Transverse colon (tissue), 4 donors: ENCODE data around the gene IFNL3. TPM values are rescaled to one million over a fixed set of nuclear protein-coding genes. Genes with fewer than 3 reads are reported as not detected.
"Not testable (repeated sequence)": the region's sequence is repeated elsewhere in the genome, so short reads cannot be mapped to it uniquely, and the experiment has no call there.

Experiments
- DNase-seq: peaks from one replicate; pipeline ENCODE4 v3.0.0-alpha.2; 2019
- H3K27ac ChIP-seq, 4 donors: fragments of 200-600 bp; sonication (generic); 2 replicates each; pipeline ENCODE4 v1.5.1; 2016 to 2018; ENCODE audit warnings: inconsistent platforms in 4 of 4
- H3K27me3 ChIP-seq: fragments of 200-600 bp; sonication (generic); 2 replicates; pipeline ENCODE4 v1.5.1; 2017; ENCODE audit warnings: inconsistent platforms
- H3K36me3 ChIP-seq, 4 donors: fragments of 200-600 bp; sonication (generic); 2 replicates each; pipeline ENCODE4 v1.5.1; 2017 to 2019; ENCODE audit warnings: inconsistent platforms in 4 of 4
- H3K4me1 ChIP-seq, 4 donors: fragments of 200-600 bp; sonication (generic); 2 replicates each; pipeline ENCODE4 v1.5.1; 2017 to 2020; ENCODE audit warnings: inconsistent platforms in 4 of 4
- H3K4me3 ChIP-seq, 4 donors: fragments of 200-600 bp; sonication (generic); 1 replicate in 1 of 4; 2 replicates in 3 of 4; pipeline versions ENCODE4 v1.5.1 to v1.6.1; 2017 to 2019; ENCODE audit warnings: inconsistent platforms in 4 of 4
- H3K9me3 ChIP-seq, 2 donors: fragments of 200-600 bp; sonication (generic); 2 replicates each; pipeline ENCODE4 v1.5.1; 2017 to 2019; ENCODE audit warnings: inconsistent platforms in 2 of 2
- POLR2A ChIP-seq: fragments of 450-650 bp; IDR thresholded peaks from one replicate; pipeline ENCODE4 v1.6.1; 2016; ENCODE audit warnings: antibody characterized with exemption, mild to moderate bottlenecking, moderate library complexity
- POLR2AphosphoS5 ChIP-seq, 3 donors: sonication (generic); formaldehyde crosslinking; IDR thresholded peaks; one replicate each; pipeline ENCODE4 v1.6.1; 2016; ENCODE audit warnings: antibody characterized with exemption in 3 of 3
- WGBS, 2 donors: methylation state at CpG; one replicate each; pipeline ENCODE4 v1.1.5; 2018; ENCODE audit warnings: low coverage in 1 of 2; 5-methylcytosine and 5-hydroxymethylcytosine counted together
- in situ Hi-C, 4 donors: fragments of 200-750 bp; cut with MboI; loops; one replicate each; pipeline versions ENCODE4 v1.15.0 to v1.15.1; 2017; ENCODE audit warnings: low sequenced_read_pairs in 3 of 4, low pct_ligation_motif_present in 1 of 4, low pct_unique_long_range_greater_than_20kb in 1 of 4
- intact Hi-C: fragments of 100-400 bp; cut with DNase I; formaldehyde crosslinking; loops from one replicate; pipeline ENCODE4 v1.15.1; 2023; ENCODE audit warnings: low total_unique reads
- total RNA-seq, 4 donors: library from RNA; depleted of rRNA; stranded (reverse); fragments of >200 nt; gene quantifications; one replicate each; pipeline ENCODE4 v1.1.0, GENCODE V29; 2016

Gene IFNL3
- total RNA-seq, 4 donors from 2014 or later: not detected

- 89% methylated on average over 5 of the region's 5 CpGs; no CpG with 5 or more reads in 1 of the 2 donors for WGBS, 2 donors
- Histone ChIP-seq H3K4me3 (no peak overlapping the region), H3K36me3 (no peaks in the 10 kb centered on the region), H3K27ac (no peak overlapping the region), H3K27me3 (peaks cover 6% of the 10 kb centered on the region), H3K4me1 (no peaks in the 10 kb centered on the region), H3K9me3 (no peaks in the 10 kb centered on the region)
- TF ChIP-seq POLR2A: no peak
- DNase-seq: no peak
- in situ Hi-C loops: no loop called here
- intact Hi-C loops: no loop called here
Measured at GRCh38 chr19:39276740-39277139, 31.9 kb upstream of the IFNL3 start.

GRCh38 chr19:39275578-39275977 lies 30.8 kb upstream of the IFNL3 start:
- no peak for DNase-seq
- H3K4me1 ChIP-seq: no peaks in the 10 kb centered on the region
- in situ Hi-C loops: no loop called here
- H3K4me3 ChIP-seq: no peak overlapping the region
- no peak for TF ChIP-seq POLR2A
- no peaks in the 10 kb centered on the region for H3K9me3 ChIP-seq
- peaks cover 6% of the 10 kb centered on the region for H3K27me3 ChIP-seq
- intact Hi-C loops: no loop called here
- 73 to 94% methylated on average over 4 to 5 of the region's 5 CpGs for WGBS, 2 donors
- no peaks in the 10 kb centered on the region for H3K36me3 ChIP-seq
- H3K27ac ChIP-seq: no peak overlapping the region

- DNase-seq, H3K9me3 ChIP-seq, H3K36me3 ChIP-seq, H3K27me3 ChIP-seq, H3K4me3 ChIP-seq, intact Hi-C loops, H3K4me1 ChIP-seq, H3K27ac ChIP-seq, in situ Hi-C loops: not testable (repeated sequence)
- WGBS, 2 donors: 70 to 82% methylated on average over 5 of the region's 5 CpGs
Measured at GRCh38 chr19:39273859-39274258, 29.1 kb upstream of the IFNL3 start.

- intact Hi-C loops (no loop called here), in situ Hi-C loops (no loop called here)
- Histone ChIP-seq H3K27me3 (peaks cover 18% of the 10 kb centered on the region), H3K4me1 (no peaks in the 10 kb centered on the region), H3K36me3 (no peaks in the 10 kb centered on the region), H3K27ac (no peak overlapping the region), H3K4me3 (no peak overlapping the region), H3K9me3 (no peaks in the 10 kb centered on the region)
- 46 to 56% methylated on average over 3 to 9 of the region's 9 CpGs for WGBS, 2 donors
- no peak for DNase-seq
- TF ChIP-seq POLR2AphosphoS5 (IDR thresholded peaks at IDR 0.05): no peak
- no peak for TF ChIP-seq POLR2A
Measured at GRCh38 chr19:39270036-39270871, 25.4 kb upstream of the IFNL3 start.

GRCh38 chr19:39269369-39269768 lies 24.6 kb upstream of the IFNL3 start:
- H3K27ac ChIP-seq, in situ Hi-C loops, DNase-seq, H3K4me1 ChIP-seq, intact Hi-C loops, H3K9me3 ChIP-seq, H3K36me3 ChIP-seq, H3K4me3 ChIP-seq: not testable (repeated sequence)
- WGBS, 2 donors: 67% methylated on average over 9 of the region's 10 CpGs; no CpG with 5 or more reads in 1 of the 2 donors
- H3K27me3 ChIP-seq: peaks cover 27% of the 10 kb centered on the region

- peaks cover 34% of the 10 kb centered on the region for H3K27me3 ChIP-seq
- in situ Hi-C loops: not testable (repeated sequence)
- 75% methylated on average over 1 to 10 of the region's 10 CpGs for WGBS, 2 donors
Measured at GRCh38 chr19:39268531-39269223, 23.9 kb upstream of the IFNL3 start.

GRCh38 chr19:39268085-39268484 lies 23.3 kb upstream of the IFNL3 start, which contains the start of gene IFNL2:
Gene IFNL2, plus strand, starts transcription at chr19:39268396. Its CDS starts 173 bp downstream, at chr19:39268569.
- H3K27me3 ChIP-seq: peaks cover 35% of the 10 kb centered on the region
- H3K4me3 ChIP-seq, H3K4me1 ChIP-seq, H3K9me3 ChIP-seq, DNase-seq, H3K27ac ChIP-seq, H3K36me3 ChIP-seq, in situ Hi-C loops, intact Hi-C loops: not testable (repeated sequence)
- no CpG with 5 or more reads among the region's 1 CpG for WGBS, 2 donors

More at GRCh38 chr19:39268531-39269223, 23.9 kb upstream of the IFNL3 start:
- H3K4me1 ChIP-seq, DNase-seq, H3K27ac ChIP-seq, H3K9me3 ChIP-seq, intact Hi-C loops, H3K36me3 ChIP-seq, H3K4me3 ChIP-seq: not testable (repeated sequence)
